ENCODE data around the gene SPNS2.

The SPNS2 gene

GRCh38 chr17:4510618-4510941 lies 11.9 kb downstream of the SPNS2 start (continued):
- TF ChIP-seq, protein P1, sequence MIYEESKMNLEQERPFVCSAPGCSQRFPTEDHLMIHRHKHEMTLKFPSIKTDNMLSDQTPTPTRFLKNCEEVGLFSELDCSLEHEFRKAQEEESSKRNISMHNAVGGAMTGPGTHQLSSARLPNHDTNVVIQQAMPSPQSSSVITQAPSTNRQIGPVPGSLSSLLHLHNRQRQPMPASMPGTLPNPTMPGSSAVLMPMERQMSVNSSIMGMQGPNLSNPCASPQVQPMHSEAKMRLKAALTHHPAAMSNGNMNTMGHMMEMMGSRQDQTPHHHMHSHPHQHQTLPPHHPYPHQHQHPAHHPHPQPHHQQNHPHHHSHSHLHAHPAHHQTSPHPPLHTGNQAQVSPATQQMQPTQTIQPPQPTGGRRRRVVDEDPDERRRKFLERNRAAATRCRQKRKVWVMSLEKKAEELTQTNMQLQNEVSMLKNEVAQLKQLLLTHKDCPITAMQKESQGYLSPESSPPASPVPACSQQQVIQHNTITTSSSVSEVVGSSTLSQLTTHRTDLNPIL (CRISPR knock-in tag; IDR thresholded peaks at IDR 0.05; ENCODE audit: low read depth): no peak

- ATAC-seq: no peak
- TF ChIP-seq GLIS3 (CRISPR knock-in tag; IDR thresholded peaks at IDR 0.05): no peak
- TF ChIP-seq PPARA (CRISPR knock-in tag; IDR thresholded peaks at IDR 0.05; ENCODE audit: borderline replicate concordance): no peak
- no peak for TF ChIP-seq ESRRG (CRISPR knock-in tag; IDR thresholded peaks at IDR 0.05)
Observed at GRCh38 chr17:4511199-4511932, 12.7 kb downstream of the SPNS2 start.

- TF ChIP-seq ESRRG (CRISPR knock-in tag; IDR thresholded peaks at IDR 0.05) (no peak), ZFP30 (CRISPR knock-in tag; IDR thresholded peaks at IDR 0.05) (no peak), ZC3H10 (CRISPR knock-in tag; IDR thresholded peaks at IDR 0.05) (no peak), SNAI2 (CRISPR knock-in tag; IDR thresholded peaks at IDR 0.05) (no peak), CSDC2 (CRISPR knock-in tag; IDR thresholded peaks at IDR 0.05) (no peak), TCF4 (CRISPR knock-in tag; IDR thresholded peaks at IDR 0.05; ENCODE audit: borderline replicate concordance) (no peak), ZNF8 (CRISPR knock-in tag; IDR thresholded peaks at IDR 0.05) (no peak), GLIS3 (CRISPR knock-in tag; IDR thresholded peaks at IDR 0.05) (no peak), BACH2 (CRISPR knock-in tag; IDR thresholded peaks at IDR 0.05; ENCODE audit: borderline replicate concordance) (no peak)
- TF ChIP-seq, protein P2, sequence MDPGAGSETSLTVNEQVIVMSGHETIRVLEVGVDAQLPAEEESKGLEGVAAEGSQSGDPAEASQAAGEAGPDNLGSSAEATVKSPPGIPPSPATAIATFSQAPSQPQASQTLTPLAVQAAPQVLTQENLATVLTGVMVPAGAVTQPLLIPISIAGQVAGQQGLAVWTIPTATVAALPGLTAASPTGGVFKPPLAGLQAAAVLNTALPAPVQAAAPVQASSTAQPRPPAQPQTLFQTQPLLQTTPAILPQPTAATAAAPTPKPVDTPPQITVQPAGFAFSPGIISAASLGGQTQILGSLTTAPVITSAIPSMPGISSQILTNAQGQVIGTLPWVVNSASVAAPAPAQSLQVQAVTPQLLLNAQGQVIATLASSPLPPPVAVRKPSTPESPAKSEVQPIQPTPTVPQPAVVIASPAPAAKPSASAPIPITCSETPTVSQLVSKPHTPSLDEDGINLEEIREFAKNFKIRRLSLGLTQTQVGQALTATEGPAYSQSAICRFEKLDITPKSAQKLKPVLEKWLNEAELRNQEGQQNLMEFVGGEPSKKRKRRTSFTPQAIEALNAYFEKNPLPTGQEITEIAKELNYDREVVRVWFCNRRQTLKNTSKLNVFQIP (CRISPR knock-in tag; IDR thresholded peaks at IDR 0.05; ENCODE audit: borderline replicate concordance, low read depth): no peak
- TF ChIP-seq, protein P1 (CRISPR knock-in tag; IDR thresholded peaks at IDR 0.05; ENCODE audit: low read depth): no peak
- no peak for ATAC-seq
Observed at GRCh38 chr17:4512156-4513112, 13.8 kb downstream of the SPNS2 start.

- TF ChIP-seq, protein P3, sequence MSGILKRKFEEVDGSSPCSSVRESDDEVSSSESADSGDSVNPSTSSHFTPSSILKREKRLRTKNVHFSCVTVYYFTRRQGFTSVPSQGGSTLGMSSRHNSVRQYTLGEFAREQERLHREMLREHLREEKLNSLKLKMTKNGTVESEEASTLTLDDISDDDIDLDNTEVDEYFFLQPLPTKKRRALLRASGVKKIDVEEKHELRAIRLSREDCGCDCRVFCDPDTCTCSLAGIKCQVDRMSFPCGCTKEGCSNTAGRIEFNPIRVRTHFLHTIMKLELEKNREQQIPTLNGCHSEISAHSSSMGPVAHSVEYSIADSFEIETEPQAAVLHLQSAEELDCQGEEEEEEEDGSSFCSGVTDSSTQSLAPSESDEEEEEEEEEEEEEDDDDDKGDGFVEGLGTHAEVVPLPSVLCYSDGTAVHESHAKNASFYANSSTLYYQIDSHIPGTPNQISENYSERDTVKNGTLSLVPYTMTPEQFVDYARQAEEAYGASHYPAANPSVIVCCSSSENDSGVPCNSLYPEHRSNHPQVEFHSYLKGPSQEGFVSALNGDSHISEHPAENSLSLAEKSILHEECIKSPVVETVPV (CRISPR knock-in tag; IDR thresholded peaks at IDR 0.05): no peak
- TF ChIP-seq ZNF8 (CRISPR knock-in tag; IDR thresholded peaks at IDR 0.05) (no peak), RARB (CRISPR knock-in tag; IDR thresholded peaks at IDR 0.05) (no peak), ISL1 (CRISPR knock-in tag; IDR thresholded peaks at IDR 0.05) (no peak), PATZ1 (CRISPR knock-in tag; IDR thresholded peaks at IDR 0.05; ENCODE audit: borderline replicate concordance) (no peak), ZNF70 (CRISPR knock-in tag; IDR thresholded peaks at IDR 0.05) (no peak)
- TF ChIP-seq, protein P1 (CRISPR knock-in tag; IDR thresholded peaks at IDR 0.05; ENCODE audit: low read depth): no peak
- ATAC-seq: no peak; the same call in 2 of the 3 replicates
Observed at GRCh38 chr17:4513113-4514032, 14.7 kb downstream of the SPNS2 start.
